Cerebellar nuclear complex (tissue), 1 donor: ENCODE results near the gene MBOAT7.

Source experiments
- DNase-seq, 2 experiments: peaks; one replicate each; lab custom pipeline; 2025; lab: John Stamatoyannopoulos, UW

Gene MBOAT7

GRCh38 chr19:54162241-54162805 is 27.1 kb downstream of the MBOAT7 start:
- DNase-seq = no peak

- no peak for DNase-seq
Observed at GRCh38 chr19:54160854-54161253, 28.5 kb downstream of the MBOAT7 start.

GRCh38 chr19:54160182-54160811 is 29.1 kb downstream of the MBOAT7 start:
- no peak for DNase-seq

GRCh38 chr19:54159352-54160181 is 29.8 kb downstream of the MBOAT7 start, which contains the start of gene LENG1:
Gene LENG1, minus strand, starts transcription at chr19:54159721. Its CDS starts 26 bp downstream, at chr19:54159695.
- DNase-seq = peak; percentile 98 to 99

GRCh38 chr19:54158812-54159351 is 30.5 kb downstream of the MBOAT7 start:
- no peak for DNase-seq

- no peak for DNase-seq
Observed at GRCh38 chr19:54156953-54157352, 32.4 kb downstream of the MBOAT7 start.

- DNase-seq = no peak
Observed at GRCh38 chr19:54156490-54156889, 32.9 kb downstream of the MBOAT7 start.

- DNase-seq = no peak
Observed at GRCh38 chr19:54155694-54156093, 33.7 kb downstream of the MBOAT7 start.

- no peak for DNase-seq
Observed at GRCh38 chr19:54154603-54155345, 34.6 kb downstream of the MBOAT7 start.

- DNase-seq = no peak
Observed at GRCh38 chr19:54153731-54154326, 35.6 kb downstream of the MBOAT7 start.

- no peak for DNase-seq
Observed at GRCh38 chr19:54152878-54153524, 36.4 kb downstream of the MBOAT7 start.

GRCh38 chr19:54152267-54152666 is 37.1 kb downstream of the MBOAT7 start:
- no peak for DNase-seq

GRCh38 chr19:54151362-54152035 is 37.9 kb downstream of the MBOAT7 start:
- DNase-seq = no peak

- no peak for DNase-seq
Observed at GRCh38 chr19:54149021-54149812, 40.2 kb downstream of the MBOAT7 start.

GRCh38 chr19:54148158-54148557 is 41.2 kb downstream of the MBOAT7 start:
- DNase-seq = no peak

- DNase-seq = no peak
Observed at GRCh38 chr19:54147676-54148075, 41.7 kb downstream of the MBOAT7 start.

- DNase-seq = no peak
Observed at GRCh38 chr19:54145541-54146158, 43.7 kb downstream of the MBOAT7 start.

GRCh38 chr19:54142166-54142780 is 47.1 kb downstream of the MBOAT7 start:
- DNase-seq = no peak

GRCh38 chr19:54141356-54141755 is 48.0 kb downstream of the MBOAT7 start:
- DNase-seq = no peak
